GM13976 (cell line): ENCODE data around the gene VPS26C.
"Not testable (repeated sequence)": the region's sequence is repeated elsewhere in the genome, so short reads cannot be mapped to it uniquely, and the experiment has no call there.

Experiments used
- DNase-seq: peaks from one replicate; pipeline ENCODE4 v3.0.0; 2012; ENCODE audit warnings: low spot score
- in situ Hi-C: fragments of 300-500 bp; cut with MboI; formaldehyde crosslinking; loops from one replicate; pipeline ENCODE4 v1.12.0; 2022; ENCODE audit warnings: low sequenced_read_pairs, mixed read lengths, inconsistent platforms; ENCODE audit not compliant: unreplicated experiment
- TF ChIP-seq, protein P1 (sequence below): IDR thresholded peaks from 2 replicates; pipeline ENCODE4 v1.5.1; 2012; ENCODE audit warnings: borderline replicate concordance, mild to moderate bottlenecking; ENCODE audit not compliant: insufficient read depth; ENCODE audit errors: extremely low read depth, missing control alignments, control extremely low read depth

VPS26C gene

DNA sequence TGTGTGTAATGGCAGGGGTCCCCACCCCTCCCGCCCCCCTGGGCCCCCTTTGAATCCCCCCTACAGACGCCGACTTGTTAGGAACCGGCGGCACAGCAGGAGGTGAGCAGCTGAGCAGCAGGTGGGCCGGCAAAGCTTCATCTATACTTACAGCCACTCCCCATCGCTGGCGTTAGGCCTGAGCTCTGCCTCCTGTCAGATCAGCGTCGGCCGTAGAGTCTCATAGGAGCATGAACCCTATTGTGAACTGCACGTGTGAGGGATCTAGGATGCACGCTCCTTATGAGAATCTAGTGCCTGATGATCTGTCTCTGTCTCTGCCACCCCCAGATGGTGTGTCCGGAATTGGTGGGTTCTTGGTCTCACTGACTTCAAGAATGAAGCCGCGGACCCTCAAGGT, 14.9 kb upstream of the VPS26C start:
- in situ Hi-C loops = no loop called here
- TF ChIP-seq, protein P1, sequence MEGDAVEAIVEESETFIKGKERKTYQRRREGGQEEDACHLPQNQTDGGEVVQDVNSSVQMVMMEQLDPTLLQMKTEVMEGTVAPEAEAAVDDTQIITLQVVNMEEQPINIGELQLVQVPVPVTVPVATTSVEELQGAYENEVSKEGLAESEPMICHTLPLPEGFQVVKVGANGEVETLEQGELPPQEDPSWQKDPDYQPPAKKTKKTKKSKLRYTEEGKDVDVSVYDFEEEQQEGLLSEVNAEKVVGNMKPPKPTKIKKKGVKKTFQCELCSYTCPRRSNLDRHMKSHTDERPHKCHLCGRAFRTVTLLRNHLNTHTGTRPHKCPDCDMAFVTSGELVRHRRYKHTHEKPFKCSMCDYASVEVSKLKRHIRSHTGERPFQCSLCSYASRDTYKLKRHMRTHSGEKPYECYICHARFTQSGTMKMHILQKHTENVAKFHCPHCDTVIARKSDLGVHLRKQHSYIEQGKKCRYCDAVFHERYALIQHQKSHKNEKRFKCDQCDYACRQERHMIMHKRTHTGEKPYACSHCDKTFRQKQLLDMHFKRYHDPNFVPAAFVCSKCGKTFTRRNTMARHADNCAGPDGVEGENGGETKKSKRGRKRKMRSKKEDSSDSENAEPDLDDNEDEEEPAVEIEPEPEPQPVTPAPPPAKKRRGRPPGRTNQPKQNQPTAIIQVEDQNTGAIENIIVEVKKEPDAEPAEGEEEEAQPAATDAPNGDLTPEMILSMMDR = no peak

DNA sequence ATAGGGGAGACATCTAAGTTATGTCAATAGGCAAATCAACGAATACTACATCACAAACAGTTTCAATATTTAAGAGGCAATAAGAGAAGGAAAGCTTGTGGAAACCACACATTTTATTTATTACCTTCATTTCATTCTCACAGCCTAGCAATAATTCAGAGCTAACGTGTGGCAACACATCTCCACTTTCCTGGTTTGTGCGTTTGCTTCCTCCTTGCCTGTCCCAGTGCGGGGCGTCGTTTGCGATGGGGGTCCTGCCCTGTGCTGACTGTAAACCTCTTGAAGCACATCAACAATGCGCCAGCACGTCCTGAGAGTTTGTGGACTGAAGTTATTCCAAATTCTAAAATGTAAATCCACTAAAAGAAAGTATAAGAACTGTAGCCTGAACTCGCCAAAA, 14.4 kb upstream of the VPS26C start:
- in situ Hi-C loops = no loop called here
- TF ChIP-seq, protein P1 = no peak
- DNase-seq = no peak

More for the DNA sequence above, 14.9 kb upstream of the VPS26C start:
- no peak for DNase-seq

DNA sequence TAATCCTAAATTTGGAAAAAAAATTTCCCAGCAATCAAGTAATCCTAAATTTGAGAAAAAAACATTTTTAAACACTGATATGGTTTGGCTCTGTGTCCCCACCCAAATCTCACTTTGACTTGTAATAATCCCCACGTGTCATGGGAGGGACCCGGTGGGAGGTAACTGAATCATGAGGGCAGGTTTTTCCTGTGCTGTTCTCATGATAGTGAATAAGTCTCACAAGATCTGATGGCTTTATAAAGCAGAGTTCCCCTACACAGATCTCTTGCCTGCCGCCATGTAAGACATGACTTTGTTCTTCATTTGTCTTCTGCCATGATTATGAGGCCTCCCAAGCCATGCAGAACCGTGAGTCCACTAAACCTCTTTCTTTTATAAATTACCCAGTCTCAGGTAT, 12.1 kb upstream of the VPS26C start:
- DNase-seq, in situ Hi-C loops: not testable (repeated sequence)

DNA sequence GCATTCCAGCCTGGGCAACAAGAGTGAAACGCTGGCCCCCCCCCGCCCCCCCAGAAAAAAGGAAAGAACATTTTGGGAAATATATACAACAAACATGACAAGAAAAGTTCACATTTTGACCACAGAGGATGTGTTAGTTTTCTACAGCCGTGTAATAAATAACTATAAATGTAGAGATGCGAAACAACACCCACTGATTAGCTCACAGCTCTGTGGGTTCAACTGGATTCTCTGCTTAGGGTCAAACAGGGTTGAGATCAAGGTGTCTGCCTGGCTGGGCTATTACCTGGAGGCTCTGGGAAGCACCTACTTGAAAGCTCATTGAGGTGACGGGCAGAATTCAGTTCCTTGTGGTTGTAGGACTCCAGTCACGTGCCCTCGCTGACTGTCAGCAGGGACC, 11.1 kb upstream of the VPS26C start:
- in situ Hi-C loops = no loop called here
- TF ChIP-seq, protein P1 = no peak
- DNase-seq = no peak

DNA sequence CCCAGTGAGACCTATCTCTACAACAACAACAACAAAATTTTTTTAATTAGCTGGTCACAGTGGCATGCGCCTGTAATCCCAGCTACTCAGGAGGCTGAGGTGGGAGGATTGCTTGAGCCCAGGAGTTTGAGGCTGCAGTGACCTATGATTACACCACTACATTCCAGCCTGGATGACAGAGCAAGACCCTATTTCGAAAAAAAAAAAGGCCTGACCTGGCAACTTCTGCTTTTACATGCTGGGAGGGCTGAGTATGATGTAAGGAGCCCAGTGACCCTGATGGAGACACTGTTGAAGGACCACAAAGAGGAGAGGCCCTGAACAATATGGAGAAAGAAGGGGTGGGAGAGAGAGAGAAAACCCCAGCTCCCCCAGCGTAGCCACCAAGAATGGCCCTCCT, 9.2 kb upstream of the VPS26C start:
- TF ChIP-seq, protein P1 = no peak
- in situ Hi-C loops = no loop called here
- DNase-seq = no peak

DNA sequence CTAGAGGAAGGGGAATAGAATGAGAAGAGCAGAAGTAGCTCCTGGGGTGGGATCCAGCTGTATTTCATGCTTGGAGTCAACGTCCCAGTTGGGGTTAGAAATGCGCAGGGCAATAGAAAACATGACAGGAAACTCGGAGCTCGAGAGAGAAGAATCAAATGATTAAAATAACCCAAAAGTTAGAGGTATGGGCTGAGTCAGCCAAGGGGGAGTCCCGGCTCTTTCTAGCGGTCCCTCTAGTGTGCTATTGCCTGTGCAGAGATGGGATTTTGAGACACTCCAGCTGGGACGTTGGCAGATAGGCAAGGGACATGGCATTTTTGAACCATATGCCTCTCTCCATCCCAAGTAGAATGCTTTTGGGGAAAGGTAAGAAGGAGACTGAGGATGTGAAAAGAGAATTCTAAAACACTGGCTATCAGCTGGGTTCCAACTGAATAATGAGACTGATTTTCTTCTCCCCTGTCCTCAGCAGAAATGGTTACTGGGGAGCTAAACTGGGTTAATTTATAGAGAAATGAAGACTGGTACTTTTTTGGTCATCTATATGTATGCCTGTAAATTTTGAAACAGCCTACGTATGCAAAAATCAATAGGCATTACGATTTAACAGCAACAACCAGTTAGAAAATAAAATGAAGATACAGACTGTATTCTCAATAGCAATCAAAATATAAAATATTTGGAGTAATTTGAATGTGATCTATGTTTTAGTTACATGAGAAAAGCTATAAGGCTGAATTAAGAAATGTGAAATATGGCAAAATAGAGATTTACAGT, 7.0 kb upstream of the VPS26C start:
- in situ Hi-C loops = no loop called here
- TF ChIP-seq, protein P1 = no peak
- peak; percentile 56 for DNase-seq

DNA sequence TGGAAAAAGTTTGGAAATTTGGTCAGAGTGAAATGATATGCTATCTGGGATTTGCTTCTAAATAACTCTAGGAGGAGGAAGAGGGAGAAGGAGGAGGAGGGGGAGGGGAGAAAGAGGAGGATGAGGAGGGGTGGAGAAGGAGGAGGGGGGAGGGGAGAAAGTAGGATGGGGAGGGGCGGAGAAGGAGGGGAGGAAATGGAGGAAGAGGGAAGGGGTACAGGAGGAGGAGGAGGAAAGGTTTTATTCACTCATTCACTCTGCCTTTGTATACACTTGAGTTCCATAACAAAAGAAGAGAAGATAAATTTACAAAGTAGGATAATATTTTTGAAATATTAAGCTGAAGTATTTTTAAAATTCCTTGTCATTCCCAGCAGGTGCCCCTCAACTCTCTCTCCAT, 6.3 kb upstream of the VPS26C start:
- in situ Hi-C loops = no loop called here
- TF ChIP-seq, protein P1 = no peak
- no peak for DNase-seq
